Osteoblast (primary cell): Measurements from ENCODE around the gene BPIFB2. TPM values are rescaled to one million over a fixed set of nuclear protein-coding genes. Genes with fewer than 3 reads are reported as not detected.

ENCODE experiments used
- DNase-seq: peaks from one replicate; pipeline ENCODE4 v3.0.0; 2011; ENCODE audit warnings: low spot score, mixed read lengths; ENCODE audit not compliant: insufficient read length; ENCODE audit errors: missing footprints
- H2AFZ ChIP-seq: 2 replicates; pipeline ENCODE4 v1.6.0; 2011; ENCODE audit warnings: mild to moderate bottlenecking, low read length
- H3K27ac ChIP-seq: 2 replicates; pipeline ENCODE4 v1.5.1; 2011; ENCODE audit warnings: mild to moderate bottlenecking, low read depth, low read length, moderate library complexity
- H3K27me3 ChIP-seq: 2 replicates; pipeline ENCODE4 v1.6.0; 2012; ENCODE audit warnings: mild to moderate bottlenecking, control low read depth, inconsistent platforms, low read length, moderate library complexity; ENCODE audit not compliant: insufficient read depth
- H3K36me3 ChIP-seq: 2 replicates; pipeline ENCODE4 v1.5.1; 2011; ENCODE audit warnings: mild to moderate bottlenecking, low read length, control low read depth, moderate library complexity; ENCODE audit not compliant: insufficient read depth
- H3K4me1 ChIP-seq: 2 replicates; pipeline ENCODE4 v1.5.1; 2011; ENCODE audit warnings: mild to moderate bottlenecking, low read length, control low read depth, moderate library complexity; ENCODE audit not compliant: insufficient read depth
- H3K4me2 ChIP-seq: 2 replicates; pipeline ENCODE4 v1.6.0; 2011; ENCODE audit warnings: mild to moderate bottlenecking, low read length; ENCODE audit not compliant: insufficient read depth
- H3K4me3 ChIP-seq: fragments of 200-600 bp; sonication (generic); 3 replicates; pipeline ENCODE4 v1.5.1; 2012; ENCODE audit warnings: mild to moderate bottlenecking, low read length, inconsistent platforms; ENCODE audit not compliant: insufficient read depth
- H3K79me2 ChIP-seq: 2 replicates; pipeline ENCODE4 v1.6.0; 2012; ENCODE audit warnings: mild to moderate bottlenecking, low read length, control low read depth, inconsistent platforms; ENCODE audit not compliant: insufficient read depth
- H3K9me3 ChIP-seq: 2 replicates; pipeline ENCODE4 v1.5.1; 2011; ENCODE audit warnings: low read depth, low read length, control low read depth
- H4K20me1 ChIP-seq: 2 replicates; pipeline ENCODE4 v1.6.0; 2012; ENCODE audit warnings: mild to moderate bottlenecking, low read length, control low read depth; ENCODE audit not compliant: insufficient read depth
- total RNA-seq: library from RNA; depleted of rRNA; stranded (reverse); fragments of >200 nt; gene quantifications from 2 replicates; pipeline ENCODE4 v1.2.3, GENCODE V29; 2012
- TF ChIP-seq, protein P1 (sequence below): IDR thresholded peaks from 2 replicates; pipeline ENCODE4 v1.5.1; 2011; ENCODE audit warnings: mild to moderate bottlenecking, low read depth, low read length, moderate library complexity; ENCODE audit errors: extremely low read depth

The BPIFB2 gene
- total RNA-seq, 1 donor: not detected

GRCh38 chr20:33062105-33062824, 54.8 kb downstream of the BPIFB2 start:
- H2AFZ ChIP-seq: no peak overlapping the region
- TF ChIP-seq, protein P1, sequence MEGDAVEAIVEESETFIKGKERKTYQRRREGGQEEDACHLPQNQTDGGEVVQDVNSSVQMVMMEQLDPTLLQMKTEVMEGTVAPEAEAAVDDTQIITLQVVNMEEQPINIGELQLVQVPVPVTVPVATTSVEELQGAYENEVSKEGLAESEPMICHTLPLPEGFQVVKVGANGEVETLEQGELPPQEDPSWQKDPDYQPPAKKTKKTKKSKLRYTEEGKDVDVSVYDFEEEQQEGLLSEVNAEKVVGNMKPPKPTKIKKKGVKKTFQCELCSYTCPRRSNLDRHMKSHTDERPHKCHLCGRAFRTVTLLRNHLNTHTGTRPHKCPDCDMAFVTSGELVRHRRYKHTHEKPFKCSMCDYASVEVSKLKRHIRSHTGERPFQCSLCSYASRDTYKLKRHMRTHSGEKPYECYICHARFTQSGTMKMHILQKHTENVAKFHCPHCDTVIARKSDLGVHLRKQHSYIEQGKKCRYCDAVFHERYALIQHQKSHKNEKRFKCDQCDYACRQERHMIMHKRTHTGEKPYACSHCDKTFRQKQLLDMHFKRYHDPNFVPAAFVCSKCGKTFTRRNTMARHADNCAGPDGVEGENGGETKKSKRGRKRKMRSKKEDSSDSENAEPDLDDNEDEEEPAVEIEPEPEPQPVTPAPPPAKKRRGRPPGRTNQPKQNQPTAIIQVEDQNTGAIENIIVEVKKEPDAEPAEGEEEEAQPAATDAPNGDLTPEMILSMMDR: no peak
- H3K27me3 ChIP-seq: no peaks in the 10 kb centered on the region

GRCh38 chr20:33062825-33063149, 55.3 kb downstream of the BPIFB2 start:
- Histone ChIP-seq H4K20me1 (no peaks in the 10 kb centered on the region), H3K4me3 (no peak overlapping the region), H3K36me3 (no peaks in the 10 kb centered on the region), H3K9me3 (no peaks in the 10 kb centered on the region), H3K4me2 (no peak overlapping the region), H3K4me1 (no peaks in the 10 kb centered on the region), H3K27ac (no peak overlapping the region), H3K27me3 (no peaks in the 10 kb centered on the region), H3K79me2 (no peaks in the 10 kb centered on the region), H2AFZ (no peak overlapping the region)
- DNase-seq: no peak
- TF ChIP-seq, protein P1: no peak

More at GRCh38 chr20:33062105-33062824, 54.8 kb downstream of the BPIFB2 start:
- H3K4me1 ChIP-seq: no peaks in the 10 kb centered on the region
- H3K36me3 ChIP-seq: no peaks in the 10 kb centered on the region
- no peaks in the 10 kb centered on the region for H4K20me1 ChIP-seq
- H3K27ac ChIP-seq: no peak overlapping the region
- H3K4me2 ChIP-seq: no peak overlapping the region
- no peak overlapping the region for H3K4me3 ChIP-seq
- peak; percentile 47 for DNase-seq
- H3K9me3 ChIP-seq: no peaks in the 10 kb centered on the region
- no peaks in the 10 kb centered on the region for H3K79me2 ChIP-seq

DNA sequence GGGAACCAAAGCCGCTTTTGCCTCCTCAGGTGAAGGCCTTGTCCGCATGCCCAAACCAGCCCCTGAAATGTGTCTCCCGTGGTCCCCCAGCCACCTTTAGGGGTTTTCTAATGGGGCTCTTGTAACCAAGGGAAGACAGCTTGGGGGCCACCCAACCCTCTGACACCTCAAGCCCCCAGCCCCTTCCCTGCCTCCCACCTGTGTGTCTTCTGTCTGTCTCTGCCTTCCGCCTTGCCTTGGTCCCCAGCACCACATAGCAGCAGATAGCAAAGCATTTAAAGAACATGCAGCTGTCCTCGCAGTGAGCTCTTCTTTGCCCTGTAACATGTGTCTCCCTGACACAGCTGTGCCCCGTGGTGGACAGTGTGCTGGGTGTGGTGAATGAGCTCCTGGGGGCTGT, 55.8 kb downstream of the BPIFB2 start:
- Histone ChIP-seq H3K79me2 (no peaks in the 10 kb centered on the region), H3K4me2 (no peak overlapping the region), H3K4me3 (no peak overlapping the region), H3K36me3 (no peaks in the 10 kb centered on the region), H4K20me1 (no peaks in the 10 kb centered on the region), H3K9me3 (no peaks in the 10 kb centered on the region), H3K4me1 (no peaks in the 10 kb centered on the region), H2AFZ (no peak overlapping the region), H3K27me3 (no peaks in the 10 kb centered on the region), H3K27ac (no peak overlapping the region)
- DNase-seq: peak; percentile 46
- TF ChIP-seq, protein P1: no peak

DNA sequence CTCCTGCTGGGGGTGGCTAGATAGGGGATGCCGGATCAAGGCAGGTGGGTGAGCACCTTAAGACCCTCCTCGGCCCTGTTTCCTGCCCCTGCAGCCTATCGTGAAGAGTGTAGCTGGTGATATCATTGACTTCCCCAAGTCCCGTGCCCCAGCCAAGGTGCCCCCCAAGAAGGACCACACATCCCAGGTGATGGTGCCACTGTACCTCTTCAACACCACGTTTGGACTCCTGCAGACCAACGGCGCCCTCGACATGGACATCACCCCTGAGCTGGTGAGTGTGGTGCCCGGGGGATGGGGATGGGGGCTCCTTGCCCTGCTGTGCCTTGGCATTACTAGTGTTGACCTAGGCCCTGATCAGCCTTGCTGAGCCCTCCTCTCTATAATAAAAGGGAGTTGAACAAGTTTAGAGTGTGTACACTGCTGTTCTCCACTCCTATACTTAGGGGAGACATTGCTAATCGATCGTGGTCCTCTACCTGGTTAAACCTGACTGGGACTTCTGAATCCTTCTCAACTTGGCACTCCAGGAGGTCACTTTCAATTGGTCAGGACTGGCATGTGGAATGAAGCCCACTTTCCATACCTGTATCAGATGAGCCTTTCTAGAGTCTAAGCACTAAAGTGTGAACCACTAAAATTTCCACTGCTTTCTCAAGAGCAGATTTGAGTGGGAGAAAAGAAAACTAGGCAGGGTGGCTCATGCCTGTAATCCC, 57.2 kb downstream of the BPIFB2 start:
- H3K36me3 ChIP-seq: no peaks in the 10 kb centered on the region
- no peak for DNase-seq
- TF ChIP-seq, protein P1: no peak

More for the DNA sequence above, 57.2 kb downstream of the BPIFB2 start:
- H3K4me2 ChIP-seq: no peak overlapping the region
- no peak overlapping the region for H2AFZ ChIP-seq
- H3K4me1 ChIP-seq: no peaks in the 10 kb centered on the region
- no peak overlapping the region for H3K27ac ChIP-seq
- no peak overlapping the region for H3K4me3 ChIP-seq
- H3K9me3 ChIP-seq: no peaks in the 10 kb centered on the region
- H4K20me1 ChIP-seq: no peaks in the 10 kb centered on the region
- H3K79me2 ChIP-seq: no peaks in the 10 kb centered on the region
- H3K27me3 ChIP-seq: peaks cover 3% of the 10 kb centered on the region
